ENCODE data around the gene DGKH. TPM values are rescaled to one million over a fixed set of nuclear protein-coding genes. Genes with fewer than 3 reads are reported as not detected.
A peak's percentile ranks its signal among the peaks of the same experiment; 100 is the strongest.
"Not testable (repeated sequence)": the region's sequence is repeated elsewhere in the genome, so short reads cannot be mapped to it uniquely, and the experiment has no call there.

DGKH gene
- polyA plus RNA-seq, 1 donor: 10.8 TPM

GRCh38 chr13:42070599-42070998, 22.2 kb downstream of the DGKH start:
- not testable (repeated sequence) for DNase-seq

GRCh38 chr13:42071179-42071578, 22.7 kb downstream of the DGKH start:
- not testable (repeated sequence) for DNase-seq

DNA sequence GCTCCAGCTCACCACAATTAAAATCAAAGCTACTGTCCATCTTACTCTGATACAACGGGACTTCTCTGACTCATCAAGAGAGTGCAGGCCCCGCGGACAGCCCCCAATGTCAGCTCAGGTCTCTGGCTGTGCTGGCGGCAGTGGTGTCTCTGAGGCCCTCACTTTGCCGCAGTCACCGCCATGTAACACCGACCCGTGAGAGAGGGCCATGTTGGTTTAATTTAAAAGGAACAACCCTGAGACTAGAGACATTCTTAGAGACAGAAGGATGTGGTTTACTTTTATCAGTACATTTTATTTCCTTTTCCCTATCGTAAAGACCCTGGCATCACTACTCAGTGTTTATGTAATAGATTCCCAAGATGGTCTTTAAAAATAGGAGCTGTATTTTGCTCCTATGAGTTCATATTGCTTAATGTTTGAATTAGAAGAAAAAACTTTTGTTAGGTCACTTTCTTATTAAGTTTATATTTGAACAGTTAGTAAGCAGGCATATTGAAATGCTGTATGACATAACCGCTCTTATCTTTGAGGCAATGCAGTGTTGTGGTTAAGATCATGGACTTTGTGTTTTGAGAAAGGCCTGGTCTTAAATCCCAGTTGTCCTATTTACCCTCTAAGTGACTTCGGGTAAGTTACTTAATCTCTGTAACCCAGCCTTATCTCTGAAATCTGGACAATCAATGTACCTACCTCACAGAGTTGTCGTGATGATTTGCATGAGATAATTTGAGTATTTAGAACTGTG, 23.4 kb downstream of the DGKH start:
- DNase-seq: no peak

DNA sequence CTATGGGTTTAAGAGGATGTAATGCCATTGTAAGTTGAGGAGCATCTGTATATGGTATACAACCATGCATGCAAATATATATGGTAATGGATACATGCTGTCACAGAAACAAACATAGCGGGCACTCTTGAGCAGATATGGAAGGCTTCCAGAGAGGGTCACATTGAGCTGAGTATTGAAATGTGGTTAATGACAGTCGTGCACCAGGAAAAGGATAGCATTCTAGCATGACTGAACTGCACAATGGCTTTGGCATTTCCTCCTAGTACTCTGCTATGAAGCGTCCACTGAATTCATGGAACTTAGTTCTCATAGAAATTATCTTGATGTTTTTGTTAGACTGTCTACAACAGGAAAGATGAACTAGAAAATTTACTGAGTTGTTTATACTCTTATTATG, 25.2 kb downstream of the DGKH start:
- no peak for DNase-seq

- DNase-seq: peak; percentile 27
Measured at GRCh38 chr13:42075517-42075916, 27.1 kb downstream of the DGKH start.

GRCh38 chr13:42076309-42076713, 27.9 kb downstream of the DGKH start:
- no peak for DNase-seq

DNA sequence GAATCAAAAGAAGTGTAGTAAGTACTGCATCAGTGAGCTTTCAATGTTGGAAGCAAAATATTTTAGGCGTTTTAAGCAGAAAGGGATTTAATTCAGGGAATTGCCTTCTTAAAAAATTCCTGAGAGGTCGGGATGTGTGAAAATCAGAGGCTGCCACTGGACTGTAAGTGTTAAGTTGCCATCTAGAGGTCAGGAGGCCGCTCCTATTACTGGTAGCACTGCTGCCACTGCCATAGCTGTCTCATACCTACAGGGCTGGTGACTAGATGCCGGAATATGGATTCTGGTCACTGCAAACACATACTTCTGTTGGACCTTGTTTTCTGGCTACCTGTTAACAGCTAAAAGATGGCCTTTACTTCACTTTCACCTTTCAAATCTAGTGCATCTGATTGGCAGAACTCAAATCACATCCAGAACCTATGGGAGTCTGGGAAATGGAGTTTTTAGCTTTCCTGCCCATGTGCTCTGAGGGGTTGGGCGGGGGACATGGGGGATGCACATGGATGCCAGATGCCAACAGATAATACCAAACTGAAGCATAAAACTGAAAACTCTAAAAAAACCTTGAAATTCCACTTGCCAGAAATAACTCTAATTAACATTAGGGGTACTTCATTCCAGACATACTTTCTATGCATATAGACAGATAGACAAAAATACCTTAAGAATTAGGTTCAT, 29.8 kb downstream of the DGKH start:
- no peak for DNase-seq

GRCh38 chr13:42083138-42083770, 34.8 kb downstream of the DGKH start:
- no peak for DNase-seq

- no peak for DNase-seq
Measured at GRCh38 chr13:42084722-42085121, 36.3 kb downstream of the DGKH start.

- no peak for DNase-seq
Measured at GRCh38 chr13:42086582-42086981, 38.1 kb downstream of the DGKH start.

GRCh38 chr13:42094516-42095040, 46.1 kb downstream of the DGKH start:
- no peak for DNase-seq

GRCh38 chr13:42096222-42096621, 47.8 kb downstream of the DGKH start:
- DNase-seq: not testable (repeated sequence)

GRCh38 chr13:42099962-42100675, 51.7 kb downstream of the DGKH start:
- DNase-seq: no peak

DNA sequence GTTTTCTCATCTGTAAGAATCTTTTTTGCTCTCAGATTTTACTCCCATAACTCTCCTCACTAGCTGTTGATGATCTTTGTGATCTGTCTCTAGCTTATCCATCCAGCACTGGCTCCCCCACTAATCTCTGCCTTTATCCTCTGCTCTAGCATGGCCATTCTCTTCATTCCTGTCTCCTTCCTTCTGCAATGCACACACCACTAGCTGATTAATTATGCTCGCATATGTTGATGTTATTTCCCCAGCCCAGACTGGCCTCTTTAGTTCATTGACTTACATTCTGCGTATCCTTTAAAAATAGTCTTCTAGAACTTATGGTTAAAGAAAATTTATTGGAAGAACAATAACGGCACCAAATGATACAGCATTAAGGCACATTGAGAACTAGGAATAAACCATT, 52.5 kb downstream of the DGKH start:
- no peak for DNase-seq

GRCh38 chr13:42101821-42102585, 53.6 kb downstream of the DGKH start:
- no peak for DNase-seq

- no peak for DNase-seq
Measured at GRCh38 chr13:42102961-42103865, 54.8 kb downstream of the DGKH start.

DNA sequence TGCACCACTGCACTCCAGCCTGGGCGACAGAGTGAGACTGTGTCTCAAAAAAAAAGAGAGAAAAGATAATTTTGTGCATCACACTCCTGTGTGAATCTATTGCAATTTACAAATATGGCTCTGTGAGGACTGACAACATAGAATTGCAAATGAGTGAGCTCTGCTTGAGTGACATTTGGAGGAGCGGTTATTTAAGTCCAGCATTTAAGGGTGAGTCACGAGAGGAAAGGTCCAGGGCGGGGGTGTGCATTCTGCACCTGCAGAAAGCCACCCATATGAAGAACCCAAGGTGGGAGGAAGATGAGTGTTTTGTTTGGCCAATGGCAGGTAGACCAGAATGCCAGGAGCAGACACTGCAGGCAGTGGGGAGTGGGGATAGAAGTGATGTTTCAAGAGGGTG, 58.5 kb downstream of the DGKH start:
- DNase-seq: no peak

GRCh38 chr13:42107421-42107820, 59.0 kb downstream of the DGKH start:
- DNase-seq: no peak

DNA sequence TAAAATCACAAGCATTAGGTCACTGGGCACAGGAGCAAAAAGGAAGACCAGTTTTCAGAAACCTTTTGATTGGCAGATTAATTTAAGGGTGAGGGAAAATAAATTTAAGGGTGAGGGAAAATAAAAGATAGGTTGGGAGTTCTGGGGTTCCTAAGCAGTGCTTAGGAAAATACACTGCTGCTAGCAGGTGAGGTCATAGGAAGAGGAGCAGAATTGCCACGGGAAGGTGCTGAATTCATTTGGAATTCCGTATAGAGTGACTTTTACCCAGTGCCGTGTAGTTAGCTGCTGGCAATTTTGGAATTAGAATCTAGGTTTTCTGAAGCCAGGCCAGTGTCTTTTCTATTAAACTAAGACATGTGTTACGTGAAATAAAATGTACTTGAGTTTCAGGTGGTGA, 59.8 kb downstream of the DGKH start:
- DNase-seq: no peak

DNA sequence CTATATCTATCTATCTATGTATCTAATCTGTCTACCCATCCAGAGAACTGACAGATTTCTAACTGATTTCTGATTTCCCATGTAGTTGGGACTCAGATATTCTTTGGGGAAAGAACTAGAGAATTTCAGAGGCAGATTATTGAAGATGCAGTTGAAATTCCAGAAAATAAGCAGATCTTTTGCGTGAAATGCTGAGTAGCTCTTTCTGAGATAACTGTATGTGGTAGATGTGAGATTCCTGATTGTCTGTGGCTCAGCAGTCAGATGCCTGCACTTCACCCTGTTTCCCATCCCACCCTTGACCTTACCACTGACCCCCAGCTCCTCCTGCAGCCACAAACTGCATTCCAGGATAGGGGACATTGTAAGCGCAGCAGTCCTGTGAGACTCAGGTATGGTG, 61.5 kb downstream of the DGKH start:
- no peak for DNase-seq
